ENCODE results near the gene INTS11.

INTS11 gene

DNA sequence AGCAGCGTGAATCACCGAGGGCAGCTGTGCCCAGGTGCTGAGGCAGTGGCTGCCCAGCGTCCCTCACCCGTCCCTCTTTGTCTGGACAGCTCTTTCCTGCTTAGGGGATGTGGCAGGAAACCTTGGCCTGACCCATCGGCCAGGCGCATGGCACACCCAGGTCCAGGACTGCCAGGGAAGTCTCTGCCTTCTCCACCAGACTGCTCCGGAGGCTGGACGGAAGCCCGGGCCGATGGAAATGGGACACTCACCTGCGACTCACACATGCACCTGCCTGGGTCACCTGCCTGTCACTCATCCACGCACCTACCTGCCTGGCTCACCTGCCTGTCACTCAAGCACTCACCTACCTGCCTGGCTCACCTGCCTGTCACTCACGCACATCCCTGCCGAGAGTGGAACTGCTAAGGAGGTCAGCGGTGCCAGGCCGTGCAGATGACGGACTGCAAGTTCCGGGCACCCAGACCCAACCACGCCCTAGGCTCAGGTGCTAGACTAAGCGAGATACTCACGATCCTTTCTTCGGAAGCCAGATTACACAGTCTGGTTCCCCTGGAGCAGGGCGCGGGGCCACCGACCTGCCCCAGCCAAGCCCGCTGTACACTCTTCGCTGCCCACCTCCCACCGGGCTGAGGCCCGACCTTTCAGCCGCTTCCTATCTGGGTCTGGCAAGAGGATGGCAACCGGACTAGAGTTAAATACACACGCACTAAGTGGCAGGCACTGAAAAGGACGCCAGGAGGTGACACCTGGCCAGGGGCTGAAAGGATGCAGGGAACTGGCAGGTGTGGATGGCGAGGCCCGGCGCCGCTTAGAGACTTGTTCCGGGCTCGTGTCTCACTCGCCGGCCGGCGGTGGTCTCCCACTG lies 51.9 kb downstream of the INTS11 start:
- no peak for DNase-seq (ENCODE audit: low spot score)

DNA sequence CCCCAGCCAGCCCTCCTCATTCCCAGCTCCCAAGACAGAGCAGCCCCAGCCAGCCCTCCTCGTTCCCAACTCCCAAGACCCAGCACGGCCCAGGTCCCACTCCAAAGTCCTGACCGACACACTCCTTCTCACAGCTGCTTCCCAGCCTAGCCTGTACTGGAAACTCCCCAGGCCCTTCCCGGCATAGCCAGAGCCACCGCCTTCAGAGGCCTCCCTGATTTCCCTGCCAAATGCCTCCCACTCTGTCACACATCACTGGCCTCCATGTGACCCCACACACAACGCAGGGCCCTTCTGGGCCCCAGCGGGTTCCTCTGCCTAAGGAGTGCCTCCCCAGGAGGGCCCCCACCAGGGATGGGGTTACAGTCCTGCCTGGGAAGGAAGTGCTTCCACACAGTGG lies 53.6 kb downstream of the INTS11 start:
- TF ChIP-seq, protein P1, sequence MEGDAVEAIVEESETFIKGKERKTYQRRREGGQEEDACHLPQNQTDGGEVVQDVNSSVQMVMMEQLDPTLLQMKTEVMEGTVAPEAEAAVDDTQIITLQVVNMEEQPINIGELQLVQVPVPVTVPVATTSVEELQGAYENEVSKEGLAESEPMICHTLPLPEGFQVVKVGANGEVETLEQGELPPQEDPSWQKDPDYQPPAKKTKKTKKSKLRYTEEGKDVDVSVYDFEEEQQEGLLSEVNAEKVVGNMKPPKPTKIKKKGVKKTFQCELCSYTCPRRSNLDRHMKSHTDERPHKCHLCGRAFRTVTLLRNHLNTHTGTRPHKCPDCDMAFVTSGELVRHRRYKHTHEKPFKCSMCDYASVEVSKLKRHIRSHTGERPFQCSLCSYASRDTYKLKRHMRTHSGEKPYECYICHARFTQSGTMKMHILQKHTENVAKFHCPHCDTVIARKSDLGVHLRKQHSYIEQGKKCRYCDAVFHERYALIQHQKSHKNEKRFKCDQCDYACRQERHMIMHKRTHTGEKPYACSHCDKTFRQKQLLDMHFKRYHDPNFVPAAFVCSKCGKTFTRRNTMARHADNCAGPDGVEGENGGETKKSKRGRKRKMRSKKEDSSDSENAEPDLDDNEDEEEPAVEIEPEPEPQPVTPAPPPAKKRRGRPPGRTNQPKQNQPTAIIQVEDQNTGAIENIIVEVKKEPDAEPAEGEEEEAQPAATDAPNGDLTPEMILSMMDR (IDR thresholded peaks at IDR 0.05; ENCODE audit: extremely low read depth, missing control alignments) = no peak
- no peak for DNase-seq (ENCODE audit: low spot score)

More for the DNA sequence above, 51.9 kb downstream of the INTS11 start:
- TF ChIP-seq, protein P1 (IDR thresholded peaks at IDR 0.05; ENCODE audit: extremely low read depth, missing control alignments) = no peak

DNA sequence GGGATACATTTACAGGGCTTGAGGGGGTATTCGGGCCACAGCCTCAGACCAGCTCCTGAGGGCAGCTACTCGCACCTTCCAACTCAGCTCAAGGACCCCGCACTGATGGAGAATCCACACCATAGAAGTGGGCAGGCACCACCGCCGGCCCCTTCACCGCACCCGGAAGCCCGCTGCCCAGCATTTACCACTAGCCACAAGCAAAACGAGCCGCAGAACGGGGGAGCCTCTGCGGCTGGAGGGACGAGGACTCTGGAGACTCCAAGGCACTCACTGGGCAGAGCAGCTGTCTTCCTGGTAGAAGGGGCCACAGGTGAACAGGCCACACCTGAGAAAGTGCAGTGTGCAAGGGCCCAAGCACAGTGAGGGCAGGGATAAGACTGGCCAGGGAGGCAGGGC lies 56.2 kb downstream of the INTS11 start:
- TF ChIP-seq, protein P1 (IDR thresholded peaks at IDR 0.05; ENCODE audit: extremely low read depth, missing control alignments) = no peak
- DNase-seq (ENCODE audit: low spot score) = no peak

DNA sequence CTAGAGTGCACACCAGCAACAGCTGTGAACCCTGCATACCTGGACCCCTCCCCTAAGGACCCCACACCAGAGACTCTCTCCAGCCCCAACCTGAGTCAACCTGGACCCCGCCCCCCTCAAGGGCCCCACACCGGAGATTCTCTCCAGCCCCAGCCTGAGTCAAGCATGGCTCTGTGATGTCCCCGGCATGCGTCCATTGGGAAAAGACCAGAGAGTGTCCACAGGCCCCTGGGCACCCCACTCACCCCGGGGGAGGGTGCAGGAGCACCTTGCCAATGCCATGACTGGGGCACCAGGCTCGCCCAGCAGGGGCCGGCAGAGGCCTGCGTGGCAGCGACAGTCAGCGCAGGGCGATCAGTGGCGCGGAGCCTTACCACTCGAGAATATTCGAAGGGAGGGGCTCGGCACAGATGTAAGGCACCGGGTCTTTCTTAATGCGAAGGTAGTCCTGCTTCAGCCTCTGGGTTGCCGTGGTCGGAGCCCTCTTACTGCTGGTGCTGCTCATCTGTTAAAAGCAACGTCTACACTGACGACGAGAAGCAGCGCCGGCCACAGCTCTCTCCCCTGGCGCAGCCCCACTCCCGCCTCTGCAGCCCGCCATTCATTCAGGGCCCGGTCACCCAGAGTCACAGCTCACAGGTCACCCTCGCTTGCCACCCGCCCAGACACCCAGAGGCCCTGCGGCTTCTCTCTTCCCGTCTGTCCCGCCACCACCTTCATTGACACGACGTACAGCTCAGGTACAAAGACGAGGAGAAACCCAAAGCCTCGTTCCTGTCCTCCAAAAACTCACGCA lies 56.8 kb downstream of the INTS11 start:
- DNase-seq (ENCODE audit: low spot score) = no peak
- TF ChIP-seq, protein P1 (IDR thresholded peaks at IDR 0.05; ENCODE audit: extremely low read depth, missing control alignments) = no peak

DNA sequence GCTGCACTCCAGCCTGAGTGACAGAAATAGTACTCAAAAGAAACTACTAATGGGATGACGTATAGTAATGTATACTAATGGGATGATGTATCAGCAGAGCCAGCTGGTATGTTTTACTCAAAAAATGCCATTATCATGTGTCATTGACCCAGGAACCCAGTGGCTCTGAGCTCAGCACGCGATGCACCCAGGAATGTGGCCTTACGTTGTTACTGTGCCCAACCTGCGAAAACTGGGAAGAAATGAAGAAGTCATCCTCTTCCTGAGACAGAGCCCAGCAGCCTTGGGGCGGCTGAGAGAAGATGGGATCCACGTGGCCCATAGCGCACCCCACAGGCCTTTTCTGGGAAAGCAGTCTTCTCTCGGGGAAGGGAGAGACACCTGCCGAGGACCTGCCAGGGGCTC lies 59.6 kb downstream of the INTS11 start:
- TF ChIP-seq, protein P1 (IDR thresholded peaks at IDR 0.05; ENCODE audit: extremely low read depth, missing control alignments) = no peak
- no peak for DNase-seq (ENCODE audit: low spot score)

DNA sequence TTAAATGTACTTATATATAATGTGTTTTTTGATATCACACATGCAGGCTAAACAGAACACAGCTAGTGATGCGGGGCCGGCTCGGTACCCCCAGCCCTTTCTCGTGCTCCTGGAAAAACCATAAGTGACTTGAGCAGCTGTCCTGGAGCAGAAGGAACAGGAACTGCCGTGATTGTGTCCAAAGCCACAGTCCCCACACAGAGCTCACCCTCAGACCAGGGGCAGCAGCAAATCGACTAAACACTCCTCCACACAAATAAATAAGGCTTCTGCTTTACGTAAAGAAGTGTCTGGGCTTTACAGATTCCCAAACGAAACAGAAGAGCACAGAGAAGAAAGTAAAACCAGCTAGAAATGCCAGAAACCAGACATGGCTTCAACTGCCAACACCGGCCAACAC lies 60.4 kb downstream of the INTS11 start:
- DNase-seq (ENCODE audit: low spot score) = no peak
- TF ChIP-seq, protein P1 (IDR thresholded peaks at IDR 0.05; ENCODE audit: extremely low read depth, missing control alignments) = no peak

DNA sequence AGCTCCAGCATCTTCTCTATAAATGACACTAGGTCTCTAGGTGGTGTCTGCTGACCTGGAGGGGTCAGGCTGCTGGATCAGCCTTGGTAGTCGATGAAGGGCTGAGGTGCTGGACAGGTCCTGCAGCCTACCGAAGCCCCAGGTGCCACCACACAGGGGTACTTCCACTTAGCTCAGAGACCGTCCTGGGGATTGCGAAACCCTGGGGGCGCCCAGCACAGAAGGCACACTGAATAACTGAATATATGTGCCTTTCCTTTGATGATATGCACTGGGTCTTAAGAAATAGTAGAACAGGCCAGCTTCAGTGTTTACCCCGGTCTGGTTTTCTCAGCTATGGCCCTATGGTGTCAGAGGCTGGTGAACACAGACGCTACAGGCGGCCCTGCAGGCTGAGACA lies 61.7 kb downstream of the INTS11 start:
- TF ChIP-seq, protein P1 (IDR thresholded peaks at IDR 0.05; ENCODE audit: extremely low read depth, missing control alignments) = no peak
- no peak for DNase-seq (ENCODE audit: low spot score)

Data from GM20000 (cell line).